HFF-Myc (cell line): Measurements from ENCODE around the gene SLX9.

Experiments used
- DNase-seq: peaks from one replicate; pipeline ENCODE4 v3.0.0-alpha.2; 2011; ENCODE audit warnings: low read depth; ENCODE audit errors: extremely low read depth
- H3K4me3 ChIP-seq: replicated peaks from 2 replicates; pipeline ENCODE4 v1.5.1; 2011; ENCODE audit warnings: low read depth, mild to moderate bottlenecking, control low read depth, low read length
- CTCF ChIP-seq: IDR thresholded peaks from 2 replicates; pipeline ENCODE4 v1.5.1; 2012; ENCODE audit warnings: mild to moderate bottlenecking, low read depth, low read length, control low read depth; ENCODE audit errors: missing control alignments

SLX9 gene

GRCh38 chr21:44920694-44921604 is 18.9 kb upstream of the SLX9 start, which contains the start of gene ITGB2:
Gene ITGB2, minus strand, starts transcription at chr21:44920899. Its CDS starts 10,117 bp downstream, at chr21:44910782.
- H3K4me3 ChIP-seq: no peak within 1 kb of the TSS
- no peak for TF ChIP-seq CTCF
- no peak for DNase-seq

GRCh38 chr21:44921928-44922327 is 17.9 kb upstream of the SLX9 start:
- no peak overlapping the region for H3K4me3 ChIP-seq
- DNase-seq: no peak
- no peak for TF ChIP-seq CTCF

GRCh38 chr21:44923480-44924084 is 16.2 kb upstream of the SLX9 start:
- no peak for DNase-seq
- no peak for TF ChIP-seq CTCF
- H3K4me3 ChIP-seq: no peak overlapping the region

- TF ChIP-seq CTCF: no peak
- DNase-seq: no peak
- no peak overlapping the region for H3K4me3 ChIP-seq
Observed at GRCh38 chr21:44924606-44925377, 15.0 kb upstream of the SLX9 start.

- no peak overlapping the region for H3K4me3 ChIP-seq
- DNase-seq: no peak
- no peak for TF ChIP-seq CTCF
Observed at GRCh38 chr21:44925378-44925755, 14.5 kb upstream of the SLX9 start.

GRCh38 chr21:44926331-44927101 is 13.3 kb upstream of the SLX9 start:
- no peak overlapping the region for H3K4me3 ChIP-seq
- no peak for TF ChIP-seq CTCF
- DNase-seq: no peak
